Tibial artery (tissue), 4 donors: ENCODE measurements around the gene PLCH1.
A peak's percentile ranks its signal among the peaks of the same experiment; 100 is the strongest.

Source experiments
- DNase-seq, 2 donors: peaks; one replicate each; pipeline ENCODE4 v3.0.0-alpha.2; 2019
- H3K27ac ChIP-seq, 2 donors: fragments of 200-600 bp; sonication (generic) in 1 of 2; 1 replicate in 1 of 2; 2 replicates in 1 of 2; pipeline ENCODE4 v1.5.1; 2018 to 2019; ENCODE audit warnings: mild to moderate bottlenecking in 1 of 2
- H3K27me3 ChIP-seq, 2 donors: fragments of 200-600 bp; sonication (generic) in 1 of 2; one replicate each; pipeline versions ENCODE4 v1.5.1 to v1.6.0; 2016 to 2019
- H3K36me3 ChIP-seq, 3 donors: fragments of 200-600 bp; sonication (generic) in 2 of 3; one replicate each; pipeline ENCODE4 v1.5.1; 2016 to 2019; ENCODE audit warnings: mild to moderate bottlenecking in 2 of 3
- H3K4me1 ChIP-seq, 4 donors: fragments of 200-600 bp; sonication (generic) in 2 of 4; 1 replicate in 3 of 4; 2 replicates in 1 of 4; pipeline ENCODE4 v1.5.1; 2016 to 2019
- H3K4me3 ChIP-seq, 2 donors: fragments of 200-600 bp; sonication (generic) in 1 of 2; 1 replicate in 1 of 2; 2 replicates in 1 of 2; pipeline ENCODE4 v1.5.1; 2018 to 2019; ENCODE audit warnings: mild to moderate bottlenecking in 2 of 2
- H3K9me3 ChIP-seq, 3 donors: fragments of 200-600 bp; sonication (generic) in 1 of 3; one replicate each; pipeline ENCODE4 v1.5.1; 2016 to 2019
- intact Hi-C: fragments of 100-400 bp; cut with DNase I; formaldehyde crosslinking; loops from one replicate; pipeline ENCODE4 v1.15.0; 2023; ENCODE audit warnings: low total_unique reads
- TF ChIP-seq, protein P1 (sequence below), 2 experiments: fragments of 200-600 bp in 1 of 2; fragments of 450-650 bp in 1 of 2; IDR thresholded peaks; one replicate each; pipeline ENCODE4 v1.5.1; 2017 to 2019; ENCODE audit warnings: antibody characterized with exemption in 2 of 2, mild to moderate bottlenecking in 1 of 2, moderate library complexity in 1 of 2

Gene PLCH1, protein sequence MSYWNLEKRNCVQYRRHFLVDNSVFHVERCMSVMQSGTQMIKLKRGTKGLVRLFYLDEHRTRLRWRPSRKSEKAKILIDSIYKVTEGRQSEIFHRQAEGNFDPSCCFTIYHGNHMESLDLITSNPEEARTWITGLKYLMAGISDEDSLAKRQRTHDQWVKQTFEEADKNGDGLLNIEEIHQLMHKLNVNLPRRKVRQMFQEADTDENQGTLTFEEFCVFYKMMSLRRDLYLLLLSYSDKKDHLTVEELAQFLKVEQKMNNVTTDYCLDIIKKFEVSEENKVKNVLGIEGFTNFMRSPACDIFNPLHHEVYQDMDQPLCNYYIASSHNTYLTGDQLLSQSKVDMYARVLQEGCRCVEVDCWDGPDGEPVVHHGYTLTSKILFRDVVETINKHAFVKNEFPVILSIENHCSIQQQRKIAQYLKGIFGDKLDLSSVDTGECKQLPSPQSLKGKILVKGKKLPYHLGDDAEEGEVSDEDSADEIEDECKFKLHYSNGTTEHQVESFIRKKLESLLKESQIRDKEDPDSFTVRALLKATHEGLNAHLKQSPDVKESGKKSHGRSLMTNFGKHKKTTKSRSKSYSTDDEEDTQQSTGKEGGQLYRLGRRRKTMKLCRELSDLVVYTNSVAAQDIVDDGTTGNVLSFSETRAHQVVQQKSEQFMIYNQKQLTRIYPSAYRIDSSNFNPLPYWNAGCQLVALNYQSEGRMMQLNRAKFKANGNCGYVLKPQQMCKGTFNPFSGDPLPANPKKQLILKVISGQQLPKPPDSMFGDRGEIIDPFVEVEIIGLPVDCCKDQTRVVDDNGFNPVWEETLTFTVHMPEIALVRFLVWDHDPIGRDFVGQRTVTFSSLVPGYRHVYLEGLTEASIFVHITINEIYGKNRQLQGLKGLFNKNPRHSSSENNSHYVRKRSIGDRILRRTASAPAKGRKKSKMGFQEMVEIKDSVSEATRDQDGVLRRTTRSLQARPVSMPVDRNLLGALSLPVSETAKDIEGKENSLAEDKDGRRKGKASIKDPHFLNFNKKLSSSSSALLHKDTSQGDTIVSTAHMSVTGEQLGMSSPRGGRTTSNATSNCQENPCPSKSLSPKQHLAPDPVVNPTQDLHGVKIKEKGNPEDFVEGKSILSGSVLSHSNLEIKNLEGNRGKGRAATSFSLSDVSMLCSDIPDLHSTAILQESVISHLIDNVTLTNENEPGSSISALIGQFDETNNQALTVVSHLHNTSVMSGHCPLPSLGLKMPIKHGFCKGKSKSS (N-terminal part only)

DNA sequence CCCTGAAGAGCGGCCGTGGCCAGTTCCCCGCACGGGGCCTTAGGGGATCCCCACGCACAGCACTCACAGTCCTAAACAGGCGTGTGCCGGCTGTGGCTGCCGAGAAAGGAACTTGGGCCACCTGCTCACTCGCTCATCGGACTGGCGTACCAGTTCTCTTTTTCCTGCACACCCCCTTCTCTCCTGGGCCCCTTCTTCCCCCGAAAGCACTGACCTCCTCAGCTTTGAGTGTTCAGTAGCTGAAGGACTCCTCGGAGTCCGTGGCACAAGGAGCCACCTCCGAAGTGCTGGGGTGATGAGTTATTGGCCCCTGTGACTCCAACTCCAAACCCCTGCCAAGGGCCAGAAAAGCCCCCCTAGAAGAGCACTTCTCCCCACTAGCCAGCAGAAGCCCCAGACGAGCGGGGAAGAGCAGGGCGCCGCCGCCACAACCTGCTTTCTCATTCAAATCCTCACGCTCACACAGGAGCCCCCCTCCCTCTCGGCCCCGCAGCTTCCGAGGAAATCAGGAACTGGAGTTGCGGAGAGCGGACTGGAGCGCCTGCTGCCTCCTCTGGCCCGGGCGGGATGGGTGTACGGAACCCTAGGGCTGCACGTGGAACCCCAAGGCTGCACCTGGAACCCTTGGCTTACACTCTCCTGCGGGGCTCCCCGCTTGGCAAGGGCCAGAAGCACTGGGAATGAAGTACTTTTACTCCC is at the start of gene PLCH1:
Gene PLCH1, minus strand, starts transcription at position 446 of the 699 bp plus-strand sequence. CDS start 40,847 bp downstream, outside the sequence.
- no peaks in the 10 kb centered on the region for H3K9me3 ChIP-seq
- peak within 1 kb of the TSS; percentile 55 to 60 for H3K4me3 ChIP-seq
- H3K36me3 ChIP-seq, result no peaks in the 10 kb centered on the region
- DNase-seq, result peak; percentile 68 to 77
- peaks cover 0 to 16% of the 10 kb centered on the region in 2 donors for H3K27me3 ChIP-seq
- H3K4me1 ChIP-seq, result peaks cover 0 to 29% (median 11%) of the 10 kb centered on the region in 4 donors
- intact Hi-C loops, result loop anchor here (5.0 kb wide), 1 partner anchor 1178 kb away; no protein-coding TSS in a partner anchor
- TF ChIP-seq, protein P1, sequence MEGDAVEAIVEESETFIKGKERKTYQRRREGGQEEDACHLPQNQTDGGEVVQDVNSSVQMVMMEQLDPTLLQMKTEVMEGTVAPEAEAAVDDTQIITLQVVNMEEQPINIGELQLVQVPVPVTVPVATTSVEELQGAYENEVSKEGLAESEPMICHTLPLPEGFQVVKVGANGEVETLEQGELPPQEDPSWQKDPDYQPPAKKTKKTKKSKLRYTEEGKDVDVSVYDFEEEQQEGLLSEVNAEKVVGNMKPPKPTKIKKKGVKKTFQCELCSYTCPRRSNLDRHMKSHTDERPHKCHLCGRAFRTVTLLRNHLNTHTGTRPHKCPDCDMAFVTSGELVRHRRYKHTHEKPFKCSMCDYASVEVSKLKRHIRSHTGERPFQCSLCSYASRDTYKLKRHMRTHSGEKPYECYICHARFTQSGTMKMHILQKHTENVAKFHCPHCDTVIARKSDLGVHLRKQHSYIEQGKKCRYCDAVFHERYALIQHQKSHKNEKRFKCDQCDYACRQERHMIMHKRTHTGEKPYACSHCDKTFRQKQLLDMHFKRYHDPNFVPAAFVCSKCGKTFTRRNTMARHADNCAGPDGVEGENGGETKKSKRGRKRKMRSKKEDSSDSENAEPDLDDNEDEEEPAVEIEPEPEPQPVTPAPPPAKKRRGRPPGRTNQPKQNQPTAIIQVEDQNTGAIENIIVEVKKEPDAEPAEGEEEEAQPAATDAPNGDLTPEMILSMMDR (IDR thresholded peaks at IDR 0.05), result no peak
- H3K27ac ChIP-seq, result peak within 1 kb of the TSS; percentile 15 to 17

DNA sequence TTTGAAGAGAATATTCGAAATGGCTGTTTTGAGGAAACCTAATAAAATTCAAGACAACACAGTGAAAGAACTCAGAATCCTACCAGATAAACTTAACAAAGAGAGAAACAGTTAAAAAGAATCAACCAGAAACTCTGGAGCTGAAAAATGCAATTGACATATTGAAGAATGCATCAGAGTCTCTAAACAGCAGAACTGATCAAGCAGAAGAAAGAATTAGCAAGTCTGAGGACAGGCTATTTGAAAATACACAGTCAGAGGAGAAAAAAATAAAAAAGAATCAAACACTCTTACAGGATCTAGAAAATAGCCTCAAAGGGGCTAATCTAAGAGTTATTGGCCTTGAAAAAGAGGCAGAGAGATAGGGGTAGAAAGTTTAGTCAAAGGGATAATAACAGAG is 47.7 kb upstream of the PLCH1 start:
- no peak overlapping the region for H3K27ac ChIP-seq
- TF ChIP-seq, protein P1 (IDR thresholded peaks at IDR 0.05), result no peak
- no peaks in the 10 kb centered on the region for H3K4me1 ChIP-seq
- no peak for DNase-seq
- H3K27me3 ChIP-seq, result no peaks in the 10 kb centered on the region
- intact Hi-C loops, result no loop called here
- H3K4me3 ChIP-seq, result no peak overlapping the region
- peaks cover 16 to 27% (median 18%) of the 10 kb centered on the region in 3 donors for H3K36me3 ChIP-seq
- no peaks in the 10 kb centered on the region for H3K9me3 ChIP-seq

DNA sequence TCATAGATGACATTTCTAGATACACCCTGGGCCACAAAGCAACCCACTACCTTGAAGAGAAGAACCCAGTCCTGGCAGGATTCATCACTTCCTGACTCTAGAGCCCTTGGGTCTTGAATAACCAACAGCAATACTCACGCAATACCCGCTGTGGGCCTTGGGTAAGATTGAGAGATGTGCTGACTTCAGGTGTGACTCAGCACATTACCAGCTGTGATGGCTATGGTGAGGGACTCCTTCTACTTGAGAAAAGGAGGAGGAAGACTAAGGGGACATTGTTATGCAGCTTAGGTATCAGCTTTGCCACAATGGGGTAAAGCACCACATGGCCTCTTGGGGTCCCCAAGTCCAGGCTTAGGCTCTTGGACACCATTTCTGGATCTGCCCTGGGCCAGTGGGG is 46.3 kb upstream of the PLCH1 start:
- no peak overlapping the region for H3K4me3 ChIP-seq
- intact Hi-C loops, result no loop called here
- H3K36me3 ChIP-seq, result peaks cover 16 to 18% (median 18%) of the 10 kb centered on the region in 3 donors
- H3K27me3 ChIP-seq, result no peaks in the 10 kb centered on the region
- TF ChIP-seq, protein P1 (IDR thresholded peaks at IDR 0.05), result no peak
- H3K9me3 ChIP-seq, result no peaks in the 10 kb centered on the region
- no peaks in the 10 kb centered on the region for H3K4me1 ChIP-seq
- no peak overlapping the region for H3K27ac ChIP-seq
- no peak for DNase-seq

DNA sequence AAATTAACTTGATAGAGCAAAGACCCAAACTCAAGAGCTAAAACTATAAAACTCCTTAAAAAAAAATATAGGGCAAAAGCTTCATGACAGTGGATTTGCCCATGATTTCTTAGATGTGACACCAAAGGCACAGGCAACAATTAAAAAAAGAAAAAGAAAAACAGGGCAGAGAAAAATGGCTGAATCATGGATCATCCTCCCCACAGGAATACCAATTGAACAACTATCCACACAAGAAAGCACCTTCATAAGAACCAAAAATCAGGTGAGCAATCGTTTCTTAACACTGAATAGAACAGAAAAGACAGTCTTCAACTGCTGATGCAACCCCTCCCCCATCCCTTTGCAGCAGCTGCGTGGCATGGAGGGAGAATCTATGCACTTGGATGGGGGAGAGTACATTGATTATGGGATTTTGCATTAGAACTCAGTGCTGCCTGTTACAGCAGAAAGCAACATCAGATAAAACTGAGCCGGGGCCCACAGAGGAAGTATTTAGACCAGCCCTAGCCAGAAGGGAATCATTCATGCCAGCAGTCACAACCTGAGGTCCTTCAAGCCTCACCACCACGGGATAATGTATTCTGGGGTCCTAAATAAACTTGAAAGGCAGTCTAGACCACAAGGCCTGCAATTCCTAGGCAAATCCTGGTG is 45.5 kb upstream of the PLCH1 start:
- intact Hi-C loops, result no loop called here
- Histone ChIP-seq H3K27me3 (no peaks in the 10 kb centered on the region), H3K4me1 (no peaks in the 10 kb centered on the region)

More for the DNA sequence above, 45.5 kb upstream of the PLCH1 start:
- Histone ChIP-seq H3K36me3 (peaks cover 16 to 18% (median 18%) of the 10 kb centered on the region in 3 donors), H3K27ac (no peak overlapping the region), H3K9me3 (no peaks in the 10 kb centered on the region), H3K4me3 (no peak overlapping the region)
- DNase-seq, result no peak
- TF ChIP-seq, protein P1 (IDR thresholded peaks at IDR 0.05), result no peak
